Inferior parietal cortex (tissue), 1 donor: ENCODE results near the gene PIGS.
"Not testable (repeated sequence)": the region's sequence is repeated elsewhere in the genome, so short reads cannot be mapped to it uniquely, and the experiment has no call there.

Source experiments
- DNase-seq: peaks from one replicate; pipeline ENCODE4 v3.0.0-alpha.2; 2016; ENCODE audit errors: extremely low spot score

PIGS gene

DNA sequence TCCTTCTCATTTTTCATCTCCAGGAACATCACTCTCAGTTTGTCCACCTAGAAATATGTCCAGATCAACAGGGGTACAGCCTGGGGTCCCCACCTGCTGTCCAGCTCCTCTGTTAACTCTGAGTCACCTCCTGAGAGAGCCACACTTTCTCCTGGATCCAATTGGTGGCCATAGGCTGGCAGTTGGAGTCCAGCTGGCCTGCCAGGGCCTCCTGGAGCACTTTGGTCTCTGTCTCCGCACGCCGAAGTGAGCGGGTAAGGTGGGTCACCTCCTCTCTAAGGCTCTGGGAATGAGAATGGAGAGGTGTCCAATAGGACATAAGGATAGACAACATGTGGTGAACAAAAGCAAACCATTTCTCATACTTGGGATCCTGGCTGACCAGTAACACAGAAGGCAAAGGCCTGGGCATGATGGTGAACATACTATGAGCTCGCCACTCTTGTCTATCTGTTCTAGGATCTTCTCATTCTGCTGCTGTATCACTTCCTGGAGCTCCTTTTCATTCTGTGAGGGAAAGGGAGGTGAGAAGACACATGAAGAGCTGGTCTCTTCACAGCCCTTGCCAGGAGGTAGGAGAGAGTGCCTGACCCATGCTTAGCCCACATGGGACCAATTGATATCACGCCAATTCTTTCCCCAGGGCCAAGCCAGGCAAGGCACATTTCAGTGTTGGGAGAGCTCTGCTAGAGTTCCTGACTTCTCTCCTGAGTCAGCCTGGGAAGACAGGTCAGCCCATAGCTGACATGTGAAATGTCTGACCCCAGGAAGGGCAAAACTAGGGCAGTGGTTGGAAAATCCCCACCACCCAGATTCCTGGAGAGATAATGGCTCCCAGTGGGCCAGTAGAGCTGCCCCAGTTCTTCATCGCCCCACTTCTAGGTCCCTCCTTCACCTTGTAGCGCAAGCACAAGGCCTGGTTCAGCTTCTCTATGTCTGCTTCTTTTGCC lies 7.2 kb upstream of the PIGS start:
- no peak for DNase-seq

DNA sequence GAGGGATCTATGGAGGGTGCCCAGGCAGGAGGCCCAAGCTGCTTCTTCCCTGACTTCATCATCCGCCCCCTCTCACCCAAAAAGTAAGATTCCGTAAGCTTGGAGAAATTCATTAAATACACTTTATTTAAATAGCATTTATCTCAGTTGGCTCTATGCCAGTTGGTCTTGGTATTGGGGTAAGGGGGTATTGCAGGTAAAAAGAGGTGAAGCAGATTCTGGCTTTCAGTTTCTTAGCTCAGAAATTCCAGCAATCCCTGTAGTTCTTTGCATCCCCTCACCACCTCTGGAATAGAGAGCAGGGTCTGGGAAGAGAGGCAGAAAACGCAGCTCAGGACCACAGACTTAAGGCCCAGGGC lies 6.1 kb upstream of the PIGS start:
- no peak for DNase-seq

DNA sequence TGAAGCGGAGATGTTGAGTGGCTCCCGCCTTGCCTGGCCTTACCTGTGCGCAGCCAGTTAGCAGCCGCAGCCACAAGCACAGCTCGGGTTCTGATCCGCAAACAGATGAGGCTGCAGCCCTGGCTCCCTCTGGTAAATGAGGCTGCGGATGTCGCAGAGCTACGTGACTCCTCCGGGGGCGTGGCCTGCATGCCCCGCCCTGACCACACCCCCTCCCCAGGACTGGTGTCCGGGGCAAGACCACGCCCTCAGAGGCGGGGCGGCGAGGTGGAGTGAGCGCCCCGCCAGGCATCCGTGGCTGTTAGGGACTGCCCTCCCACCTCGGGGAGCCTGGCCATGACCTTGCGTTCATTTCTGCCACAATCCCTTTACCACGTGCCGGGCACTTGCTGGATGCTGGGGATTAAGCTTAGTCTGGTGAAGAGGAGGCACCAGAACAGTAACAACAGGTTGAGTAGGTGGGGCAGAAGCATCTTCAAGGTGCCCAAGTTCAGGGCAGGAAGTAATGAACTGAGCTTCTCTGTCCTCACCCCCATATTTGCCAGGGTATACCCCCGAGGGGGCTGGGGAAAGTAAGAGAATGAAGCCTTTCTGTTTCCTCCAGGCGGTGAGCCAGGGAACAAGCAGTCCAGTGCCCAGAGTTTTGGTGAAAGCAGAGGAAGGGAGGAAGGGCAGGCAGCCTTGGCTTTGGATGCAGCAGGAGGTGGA lies 5.6 kb upstream of the PIGS start, which contains the start of gene ALDOC:
Gene ALDOC (minus strand): TSS at position 138 of the 708 bp plus-strand sequence. CDS start 1,363 bp downstream, outside the sequence.
- peak; percentile 95 for DNase-seq

DNA sequence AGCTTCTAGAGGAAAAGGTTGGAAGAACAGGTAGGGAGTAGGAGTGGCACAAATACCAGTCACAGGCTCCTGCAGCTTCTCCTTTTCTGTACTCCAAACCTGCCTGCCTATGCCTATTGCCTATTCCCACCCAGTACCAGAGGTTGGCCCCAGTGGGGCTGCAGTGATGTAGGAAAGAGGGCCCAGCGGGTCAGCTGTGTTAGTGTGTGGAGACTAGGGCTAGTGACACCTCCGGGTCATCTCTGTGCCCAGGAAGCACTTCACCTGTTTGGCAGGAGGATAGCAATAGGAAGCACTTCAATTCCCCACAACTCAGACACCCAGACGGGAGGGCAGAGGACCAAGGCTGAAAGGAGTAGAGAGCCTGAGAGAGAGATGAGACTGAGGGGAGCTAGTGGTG lies 4.7 kb upstream of the PIGS start:
- DNase-seq = not testable (repeated sequence)

DNA sequence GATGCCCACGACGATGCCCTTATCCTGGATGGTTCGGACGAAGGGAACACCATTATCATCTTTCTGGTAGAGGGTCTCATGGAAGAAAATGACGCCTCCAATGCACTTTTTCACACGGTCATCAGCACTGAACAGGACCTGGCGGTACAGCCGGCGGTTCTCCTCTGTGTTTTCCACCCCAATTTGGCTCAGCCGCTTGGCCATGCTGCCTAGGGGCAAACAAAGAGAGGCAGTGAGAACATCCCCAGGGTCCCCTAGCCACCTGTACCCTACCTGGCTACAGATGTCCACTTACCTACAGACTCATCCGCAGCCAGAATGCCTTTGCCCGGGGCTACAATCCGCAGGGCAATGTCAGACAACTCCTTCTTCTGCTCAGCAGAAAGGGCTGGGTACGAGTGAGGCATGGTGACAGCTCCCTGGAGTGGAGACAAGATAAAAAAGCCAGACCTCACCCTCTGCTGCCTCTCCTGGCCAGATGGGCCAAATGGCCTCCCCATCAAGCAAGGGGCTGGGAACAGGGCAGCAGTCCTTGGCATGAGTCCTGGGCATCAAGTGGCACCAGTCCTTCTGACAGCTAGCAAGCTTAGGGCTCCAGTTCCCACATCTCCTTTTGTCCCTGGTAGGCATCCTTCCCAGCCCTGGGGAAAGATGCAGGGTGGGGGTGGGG lies 3.9 kb upstream of the PIGS start:
- DNase-seq = no peak

DNA sequence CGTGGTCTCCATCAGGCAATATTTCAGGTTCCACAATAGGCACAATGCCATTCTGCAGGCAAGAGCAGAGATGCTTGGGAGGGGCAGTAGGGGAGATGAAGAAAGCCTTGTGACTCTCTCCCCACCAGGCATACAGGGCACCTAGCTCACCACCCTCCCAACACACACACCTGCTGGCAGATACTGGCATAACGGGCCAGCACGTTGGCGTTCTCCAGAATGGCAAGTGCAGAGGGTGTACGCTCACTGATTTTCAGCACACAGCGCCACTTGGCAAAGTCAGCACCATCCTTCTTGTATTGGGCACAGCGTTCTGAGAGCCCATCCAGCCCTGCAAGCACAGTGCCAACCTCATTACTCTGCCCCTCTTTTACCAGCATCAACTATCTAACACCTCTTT lies 3.2 kb upstream of the PIGS start:
- DNase-seq = no peak

DNA sequence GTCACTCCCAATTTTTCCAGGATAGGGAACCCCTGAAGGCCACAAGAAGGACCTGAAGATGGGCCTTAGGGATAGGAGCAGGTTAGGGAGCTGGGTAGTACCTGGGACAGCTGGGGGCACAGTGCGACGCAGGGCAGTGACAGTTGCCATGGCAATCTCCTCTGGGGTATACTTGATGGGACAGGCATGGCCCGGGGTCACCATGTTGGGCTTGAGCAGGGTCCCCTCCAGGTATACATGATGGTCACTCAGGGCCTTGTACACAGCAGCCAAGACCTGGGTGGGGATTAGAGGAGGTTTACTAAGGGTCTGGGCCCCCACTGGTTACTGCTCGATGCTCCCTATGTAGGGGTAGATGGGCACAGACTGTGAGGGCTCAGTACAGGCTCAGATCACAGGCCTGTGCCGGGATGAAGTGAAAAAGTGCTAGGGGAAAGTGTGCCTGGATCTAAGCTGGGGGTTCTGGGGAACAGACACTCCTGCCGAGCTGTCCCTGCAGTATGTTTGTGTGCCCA lies 2.7 kb upstream of the PIGS start:
- no peak for DNase-seq

DNA sequence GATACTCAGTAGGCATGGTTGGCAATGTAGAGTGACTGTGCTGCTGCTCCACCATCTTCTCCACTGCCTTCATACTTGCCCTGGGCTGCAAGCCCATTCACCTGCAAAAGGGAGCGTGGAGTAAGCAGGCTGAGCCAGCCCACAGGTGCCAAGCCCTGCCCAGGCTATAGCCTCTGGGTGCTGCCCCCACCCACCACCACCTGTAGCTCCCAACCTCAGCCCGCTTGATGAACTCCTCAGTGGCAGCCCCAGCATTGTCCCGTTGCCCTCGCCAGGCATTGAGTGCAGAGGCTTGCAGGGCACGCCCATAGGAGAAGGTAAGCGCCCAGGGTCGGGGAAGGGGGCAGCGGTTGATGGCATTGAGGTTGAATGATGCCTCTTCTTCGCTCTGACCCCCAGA lies 2.2 kb upstream of the PIGS start:
- DNase-seq = no peak

DNA sequence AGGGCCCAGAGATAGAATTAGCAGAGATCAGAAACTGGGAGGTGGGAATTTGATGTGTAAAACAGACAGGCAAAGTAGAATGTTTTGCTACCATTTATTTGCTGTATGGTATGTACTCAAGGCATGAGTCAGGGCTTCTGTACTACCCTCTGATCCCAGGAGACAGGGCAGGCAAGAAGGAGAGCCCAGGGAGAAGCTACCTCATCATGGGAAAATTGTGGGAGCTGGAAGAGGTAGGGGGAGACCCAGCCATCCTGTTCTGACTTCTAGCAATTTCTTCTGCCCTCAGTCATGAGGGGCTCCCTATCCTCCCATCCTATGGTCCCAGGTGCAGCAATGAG lies 1.7 kb upstream of the PIGS start:
- no peak for DNase-seq

DNA sequence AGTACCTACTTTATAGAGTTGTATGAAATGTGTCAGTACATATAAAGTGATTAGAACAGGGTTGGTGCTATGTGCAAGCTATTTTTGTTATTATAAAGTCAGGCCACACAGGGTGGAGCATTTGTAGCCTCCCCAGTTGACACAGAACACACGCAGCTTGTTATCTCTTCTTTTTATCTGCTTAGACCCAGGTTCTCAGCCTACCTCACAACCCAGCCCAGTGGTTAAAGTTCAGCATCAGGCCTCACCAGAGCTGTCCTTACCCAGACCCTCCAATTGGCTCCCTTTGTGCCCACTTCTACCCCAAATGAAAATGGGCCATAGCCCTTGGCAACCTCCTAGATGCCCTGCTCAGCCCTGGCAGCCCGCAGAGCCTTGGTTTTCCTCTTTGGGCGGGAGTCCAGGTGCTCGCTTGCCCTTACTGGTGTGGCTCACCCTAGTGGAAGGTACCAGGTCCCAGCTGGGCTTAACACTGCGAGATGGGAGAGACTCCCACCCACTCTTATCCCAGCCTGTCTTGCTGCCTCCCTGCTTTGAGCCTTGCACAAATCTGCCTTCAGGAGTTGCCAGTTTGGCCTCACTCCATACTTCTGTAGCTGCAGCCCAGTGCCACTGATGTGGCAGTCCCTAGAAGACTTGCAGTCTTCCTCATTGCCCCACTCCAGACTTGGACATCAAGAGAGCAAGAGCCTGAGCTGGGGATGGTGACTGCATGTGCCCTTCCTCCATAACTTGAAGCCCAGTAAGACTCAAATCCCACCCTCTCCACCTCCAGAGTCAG lies 1.1 kb upstream of the PIGS start:
- no peak for DNase-seq

DNA sequence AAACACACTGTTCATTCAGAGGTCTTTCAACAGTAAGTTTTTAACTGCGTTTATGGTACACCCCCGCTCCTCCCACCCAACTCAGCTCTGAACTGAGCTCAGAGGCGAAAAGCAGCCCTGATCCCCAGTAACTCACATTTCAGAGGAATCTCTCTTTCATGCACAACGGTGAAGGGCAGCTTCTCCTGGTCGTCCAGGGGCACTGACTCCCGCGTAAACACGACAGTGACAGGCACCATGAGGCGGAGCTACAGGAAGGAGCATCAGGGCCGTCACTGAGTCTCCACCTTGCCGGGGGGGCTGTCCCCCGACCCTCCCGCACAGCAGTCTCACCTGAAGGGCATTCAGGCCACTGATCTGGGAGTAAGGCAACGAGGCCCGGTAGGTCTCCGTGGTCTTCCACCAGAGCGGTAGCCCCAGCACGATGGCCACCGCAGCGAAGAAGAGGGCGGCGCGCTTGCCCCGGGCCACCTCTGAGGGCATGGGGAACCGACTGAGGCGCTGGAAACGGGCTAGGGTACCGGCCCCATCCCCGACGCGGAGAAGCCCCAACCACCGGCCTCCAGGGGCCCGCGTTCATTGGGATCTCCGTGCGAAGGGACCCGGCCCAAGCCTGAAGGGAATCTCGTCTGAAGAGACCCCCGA lies 486 bp downstream of the PIGS start:
- DNase-seq = no peak

DNA sequence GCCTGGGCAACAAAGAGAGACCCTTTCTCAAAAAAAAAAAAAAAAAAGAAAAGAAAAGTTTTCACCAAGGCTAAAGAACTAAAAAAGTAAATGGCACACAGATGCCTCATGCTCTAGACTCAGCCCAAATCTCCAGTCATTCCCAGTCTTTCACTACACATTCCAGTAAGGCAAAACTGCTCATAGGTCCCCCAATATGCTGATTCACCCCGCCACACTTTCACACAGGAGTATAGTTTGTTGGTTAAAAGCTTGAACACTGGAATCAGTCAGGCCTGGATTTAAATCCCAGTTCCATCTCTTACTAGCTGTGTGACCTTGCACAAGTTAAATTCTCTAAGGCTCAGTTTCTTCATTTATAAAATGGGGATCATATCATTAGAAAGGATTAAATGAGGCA lies 1.9 kb downstream of the PIGS start:
- DNase-seq = no peak

DNA sequence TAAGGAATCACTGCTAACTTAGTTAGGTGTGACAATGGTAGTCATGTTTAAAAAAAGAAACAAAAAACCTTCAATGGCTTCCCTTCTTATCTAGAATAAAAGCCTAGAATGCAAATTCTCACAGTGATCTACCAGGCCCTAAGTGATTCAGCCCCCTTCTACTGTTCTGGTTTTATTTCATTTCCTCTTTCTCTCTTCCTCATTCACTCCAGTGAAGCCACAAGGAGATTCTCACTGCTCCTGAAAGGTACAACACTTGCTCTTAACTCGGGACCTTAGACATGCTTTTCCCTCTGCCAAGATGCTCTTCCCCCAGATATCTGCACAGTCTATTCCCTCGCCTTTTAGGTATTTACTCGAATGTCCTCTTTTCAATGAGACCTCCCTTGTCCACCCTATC lies 3.7 kb downstream of the PIGS start:
- DNase-seq = no peak

DNA sequence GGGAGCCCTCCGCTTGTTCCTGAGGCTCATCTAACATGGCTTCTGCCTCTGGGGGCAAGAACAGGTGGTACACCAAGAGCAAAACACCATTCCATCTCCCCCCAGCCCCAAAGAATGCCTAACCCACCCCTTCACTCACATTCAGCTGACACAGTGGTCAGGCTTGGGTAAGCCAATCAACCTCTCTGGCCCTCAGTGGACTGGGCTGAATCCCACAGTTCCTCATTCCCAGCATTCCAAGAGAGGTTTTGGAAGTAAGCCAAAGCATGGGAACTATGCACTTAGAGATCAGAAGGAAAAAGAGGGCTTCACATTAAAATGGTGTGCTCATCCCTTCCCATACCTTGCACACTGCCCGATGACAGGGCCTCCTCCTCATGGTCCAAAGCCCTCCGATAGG lies 7.8 kb downstream of the PIGS start:
- DNase-seq = no peak

DNA sequence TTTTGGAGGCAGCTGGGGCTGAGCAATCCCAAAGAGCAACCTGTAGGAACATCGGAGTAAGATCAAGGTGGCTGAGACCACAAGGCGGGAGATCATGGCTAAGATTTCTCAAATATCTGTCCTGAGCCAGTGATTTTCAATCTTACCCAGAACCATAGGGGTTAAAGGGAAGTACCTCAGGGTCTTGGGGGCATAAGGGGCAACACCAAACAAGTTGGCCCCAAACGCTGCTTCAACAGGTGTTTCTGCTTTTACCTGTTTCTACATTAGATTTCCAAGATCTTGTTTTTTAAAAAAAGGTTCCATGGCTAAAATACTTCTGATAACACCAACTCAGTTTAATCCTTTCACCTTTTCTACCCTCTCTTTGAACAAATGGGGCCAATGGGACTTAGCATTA lies 16.3 kb downstream of the PIGS start:
- no peak for DNase-seq

DNA sequence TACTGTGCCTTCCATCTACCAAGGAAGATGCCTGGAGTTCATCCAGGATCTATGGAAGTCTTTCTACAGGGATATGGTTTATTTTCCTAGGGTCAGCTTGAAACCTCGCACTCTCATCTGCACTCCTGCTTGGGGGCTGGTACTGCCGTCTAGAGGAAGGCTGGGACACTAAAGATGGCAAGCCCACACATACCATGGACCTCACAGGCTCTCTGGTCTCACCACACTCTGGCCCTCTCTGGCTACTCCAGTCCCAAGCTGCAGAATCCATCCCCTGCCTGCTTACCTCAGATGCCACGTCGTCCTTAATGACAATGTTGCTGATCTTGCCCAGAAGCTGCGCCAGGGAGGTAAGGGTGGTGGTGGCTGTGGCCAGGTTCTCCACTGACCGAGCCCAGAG lies 16.8 kb downstream of the PIGS start:
- no peak for DNase-seq

DNA sequence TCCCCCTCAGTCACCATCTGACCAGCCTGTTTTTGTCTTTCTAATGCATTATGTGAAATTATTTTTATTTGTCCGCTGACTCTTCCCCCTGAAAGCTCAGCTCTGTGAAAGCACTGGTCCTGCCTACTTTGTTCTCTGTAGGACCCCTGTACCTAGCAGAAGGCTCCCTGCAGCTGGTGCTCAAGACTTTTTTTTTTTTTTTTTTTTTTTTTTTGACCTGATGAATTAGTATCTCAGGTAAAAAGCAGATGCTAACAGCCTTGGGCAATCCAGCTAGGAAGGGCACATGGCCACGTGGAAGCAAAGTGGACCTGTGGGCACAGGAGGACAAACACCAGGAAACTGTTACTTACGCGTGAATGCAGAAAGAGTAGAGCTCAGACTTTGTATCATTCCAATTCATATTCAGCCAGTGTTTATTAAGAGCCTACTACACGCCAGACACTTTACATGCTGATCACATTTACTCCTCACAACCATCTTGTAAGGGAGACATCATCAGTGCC lies 18.3 kb downstream of the PIGS start:
- no peak for DNase-seq

DNA sequence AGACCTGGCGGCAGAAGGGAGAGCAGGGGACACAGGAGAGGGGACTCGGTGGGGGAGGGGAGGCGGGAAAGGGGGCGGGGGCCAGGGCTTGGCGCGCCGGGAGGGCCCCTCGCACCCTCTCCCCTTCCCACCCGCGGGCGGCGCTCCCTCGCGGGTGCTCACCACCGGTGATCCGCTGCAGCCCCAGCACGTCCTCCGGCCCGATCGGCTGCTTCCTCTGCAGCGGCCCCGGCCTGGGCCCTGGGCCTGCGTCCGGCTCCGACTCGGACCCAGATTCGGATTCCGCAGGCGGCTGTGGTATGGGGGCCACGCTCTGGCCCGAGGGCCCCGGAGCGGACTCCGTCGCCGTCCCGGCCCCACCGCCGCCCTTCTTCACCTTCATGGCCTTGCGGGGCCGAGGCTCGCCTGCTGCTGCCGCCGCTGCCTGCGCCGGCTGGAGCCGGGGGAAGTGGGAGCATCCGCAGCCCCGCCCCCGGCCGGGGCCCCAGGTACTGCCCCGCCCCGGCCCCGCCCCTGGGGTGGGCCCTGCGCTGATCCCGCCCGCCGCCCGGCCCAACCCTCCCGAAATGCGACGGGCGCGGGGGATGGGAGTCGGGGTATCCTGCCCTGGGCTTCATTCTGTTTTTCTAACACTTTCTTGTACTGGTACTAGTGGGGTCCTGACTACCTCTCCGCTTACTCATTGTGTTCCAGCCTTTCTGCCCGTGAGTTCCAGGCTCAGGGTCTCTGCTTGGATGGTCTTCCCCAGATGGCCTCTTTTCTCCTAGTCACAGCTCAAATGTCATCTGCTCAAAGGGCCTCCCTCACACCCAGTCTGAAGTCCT lies 18.9 kb downstream of the PIGS start, which contains the start of gene UNC119:
Gene UNC119 (minus strand): TSS at position 449 of the 824 bp plus-strand sequence. CDS start 67 bp downstream, at position 382.
- peak; percentile 58 for DNase-seq

DNA sequence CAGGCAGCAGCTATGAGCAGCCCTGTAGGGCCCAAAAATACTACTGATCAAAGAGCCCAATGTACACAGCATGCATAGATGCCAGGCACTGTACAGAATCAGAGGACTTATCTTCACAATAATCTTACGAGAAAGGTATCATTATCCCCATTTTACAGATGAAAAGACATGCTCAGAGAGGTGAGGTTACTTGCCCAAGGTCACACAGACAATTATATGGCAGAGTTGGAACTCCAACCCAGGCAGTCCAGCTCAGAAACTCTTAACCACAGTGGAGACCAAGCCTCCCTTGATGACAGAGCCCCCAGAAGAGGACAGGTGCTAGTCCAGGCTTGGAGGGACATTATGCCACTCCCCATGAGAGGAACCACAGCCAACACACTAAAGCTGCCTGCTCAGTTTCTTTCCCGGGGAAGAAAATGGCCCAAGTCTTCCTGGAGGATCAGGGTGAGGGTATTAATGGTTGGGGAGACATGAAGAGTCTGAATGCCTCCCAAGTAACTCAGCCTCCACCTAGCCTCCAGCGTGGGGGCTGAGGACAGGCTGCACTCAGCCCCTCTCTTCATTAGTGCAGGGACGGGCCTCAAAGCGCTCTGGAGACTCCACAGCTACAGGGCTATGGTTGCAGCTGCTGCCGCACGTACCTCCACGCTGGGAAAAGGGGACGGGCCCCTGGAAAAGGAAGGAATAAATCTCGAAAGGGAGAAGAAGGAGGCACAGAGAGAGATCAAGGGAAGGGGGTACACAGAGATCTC lies 19.7 kb downstream of the PIGS start:
- no peak for DNase-seq
